GM18526 (cell line): ENCODE measurements around the gene FAM168B.

Source experiments
- POLR2A ChIP-seq: IDR thresholded peaks from 3 replicates; pipeline ENCODE4 v1.6.1; 2011; ENCODE audit not compliant: insufficient read length; ENCODE audit errors: extremely low read depth

Gene FAM168B, protein sequence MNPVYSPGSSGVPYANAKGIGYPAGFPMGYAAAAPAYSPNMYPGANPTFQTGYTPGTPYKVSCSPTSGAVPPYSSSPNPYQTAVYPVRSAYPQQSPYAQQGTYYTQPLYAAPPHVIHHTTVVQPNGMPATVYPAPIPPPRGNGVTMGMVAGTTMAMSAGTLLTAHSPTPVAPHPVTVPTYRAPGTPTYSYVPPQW

DNA sequence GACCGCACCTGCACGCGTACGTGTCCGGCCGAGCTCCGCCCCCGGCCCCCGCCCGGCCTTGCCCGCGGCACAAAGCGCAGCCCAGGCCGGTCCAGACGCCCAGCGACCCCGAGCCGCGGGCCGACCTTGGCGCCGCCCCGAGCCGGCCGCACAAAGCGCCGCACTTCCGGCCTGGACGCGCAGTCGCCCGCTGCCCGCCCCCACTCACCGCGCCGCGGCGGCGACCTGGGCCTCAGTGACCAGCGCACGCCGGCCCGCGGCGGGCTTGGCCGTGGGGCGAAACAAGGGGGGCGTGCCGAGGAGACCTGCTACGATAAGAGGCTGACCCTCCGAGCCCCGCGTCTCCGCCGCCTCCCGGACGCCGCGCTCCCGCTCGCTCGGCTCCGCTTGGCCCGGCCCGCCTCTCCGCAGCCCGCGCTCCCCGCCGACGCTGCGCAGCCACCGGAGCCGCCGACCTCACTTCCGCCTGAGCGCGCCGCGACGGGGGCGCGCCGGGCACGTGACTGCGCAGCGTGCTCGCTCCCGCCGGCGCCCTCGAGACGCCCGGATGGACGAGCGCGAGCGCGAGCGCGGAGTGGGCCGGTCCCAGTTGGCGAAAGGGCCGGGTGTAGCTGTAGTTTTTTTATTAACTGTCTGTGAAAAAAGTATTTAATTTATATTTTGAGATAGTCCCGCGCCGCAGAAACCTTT is at the start of gene FAM168B:
Gene FAM168B (minus strand): TSS at position 455 of the 690 bp plus-strand sequence. CDS start 10,814 bp downstream, outside the sequence.
- TF ChIP-seq POLR2A: peak; percentile 82

DNA sequence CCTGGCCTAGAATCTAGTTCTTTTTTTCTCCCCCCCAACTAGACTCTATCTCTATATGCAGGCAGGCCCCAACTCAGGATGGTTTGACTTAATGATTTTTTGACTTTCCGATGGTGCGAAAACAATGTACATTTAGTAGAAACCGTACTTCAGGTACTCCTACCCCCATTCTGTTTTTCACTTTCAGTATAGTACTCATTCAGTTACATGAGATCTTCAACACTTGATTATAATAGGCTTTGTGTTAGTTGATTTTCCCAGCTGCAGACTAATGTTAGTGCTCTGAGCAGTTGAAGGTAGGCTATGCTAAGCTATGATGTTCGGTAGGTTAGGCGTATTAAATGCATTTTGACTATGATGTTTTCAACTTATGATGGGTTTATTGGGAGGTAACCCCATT is 49.6 kb upstream of the FAM168B start:
- TF ChIP-seq POLR2A: no peak

DNA sequence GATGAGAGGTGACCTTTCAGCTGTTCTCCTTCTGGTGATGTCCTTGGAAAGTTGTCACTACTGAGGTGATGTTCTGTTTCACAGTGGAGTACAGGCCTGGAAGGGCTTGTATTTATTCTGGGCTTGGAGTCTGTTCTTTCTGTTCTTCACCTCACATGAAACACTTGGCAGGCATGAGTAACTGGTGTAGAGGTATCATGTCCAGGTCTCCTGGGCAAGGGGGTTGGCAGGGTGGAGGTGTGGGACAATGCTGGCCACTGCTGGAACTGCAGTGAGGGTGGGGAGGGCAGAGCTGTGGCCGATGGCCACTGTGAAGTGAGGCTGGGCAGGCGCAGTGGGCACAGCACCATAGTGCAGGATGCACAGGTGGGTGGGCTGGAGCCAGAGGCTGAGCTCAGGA is 47.3 kb upstream of the FAM168B start:
- TF ChIP-seq POLR2A: no peak

DNA sequence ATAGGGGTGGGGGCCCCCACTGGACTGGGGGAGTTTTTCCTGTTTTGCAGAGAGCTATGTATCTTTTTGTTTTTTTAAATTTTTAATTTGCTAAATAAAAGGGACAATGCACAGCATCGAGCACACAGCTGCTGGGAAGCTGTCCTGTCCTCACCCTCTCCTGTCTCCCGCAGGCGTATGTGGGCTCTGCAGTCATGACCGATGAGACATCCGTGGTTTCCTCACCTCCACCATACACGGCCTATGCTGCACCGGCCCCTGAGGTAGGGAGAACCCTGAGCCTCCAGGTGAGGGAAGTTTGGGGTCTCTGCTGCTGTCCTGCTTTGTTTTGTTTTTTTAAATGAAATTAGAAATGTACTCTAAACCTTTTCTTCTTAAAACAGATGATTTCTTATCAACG is 39.5 kb upstream of the FAM168B start:
- no peak for TF ChIP-seq POLR2A

DNA sequence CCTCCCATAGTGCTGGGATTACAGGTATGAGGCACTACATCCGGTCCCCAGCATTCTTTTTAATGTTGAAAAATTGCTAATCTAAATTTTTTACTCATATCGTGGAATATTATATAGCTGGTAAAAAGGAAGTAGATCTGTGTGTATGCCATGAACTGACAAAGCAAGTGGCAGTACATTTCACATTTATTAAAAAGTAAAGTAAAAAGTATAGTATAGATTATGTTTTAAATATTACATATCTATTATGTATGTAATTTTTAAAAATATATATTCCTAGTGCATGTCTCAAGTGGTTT is 37.0 kb upstream of the FAM168B start:
- TF ChIP-seq POLR2A: no peak

DNA sequence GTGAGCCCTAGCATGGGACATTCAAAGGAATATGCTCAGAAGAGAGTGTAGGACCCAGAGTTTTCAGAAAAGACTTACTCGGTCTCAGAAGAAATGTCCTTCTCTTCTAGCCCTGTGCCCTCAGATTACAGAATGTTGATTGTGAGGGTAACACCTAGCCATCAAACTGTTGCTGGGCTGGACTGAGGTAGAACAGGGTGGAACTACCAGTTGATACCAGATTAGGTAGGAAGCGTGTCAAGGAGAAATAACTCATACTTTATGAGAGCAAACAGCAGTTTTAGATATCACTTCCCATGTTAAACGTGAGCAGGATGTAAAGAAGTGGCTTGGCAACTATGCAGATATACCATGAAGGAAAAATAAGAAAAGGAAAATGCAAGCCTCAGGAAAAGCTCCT is 34.7 kb upstream of the FAM168B start:
- no peak for TF ChIP-seq POLR2A

DNA sequence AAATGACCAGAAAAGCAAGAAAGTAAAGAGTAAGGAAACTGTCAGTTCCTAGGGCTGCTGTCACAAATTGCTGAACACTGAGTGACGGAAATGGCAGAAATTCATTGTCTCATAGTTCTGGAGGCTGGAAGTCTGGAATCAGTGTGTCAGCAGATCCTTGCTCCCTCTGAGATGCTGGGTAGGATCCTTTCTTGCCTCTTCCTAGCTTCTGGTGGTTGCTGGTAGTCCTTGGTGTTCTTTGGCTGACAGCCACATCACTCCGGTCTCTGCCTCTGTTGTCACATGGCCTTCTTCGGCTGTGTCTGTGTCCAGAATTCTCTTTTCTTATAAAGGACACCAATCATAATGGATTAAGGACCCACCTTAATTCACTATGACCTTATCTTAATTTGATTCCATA is 33.8 kb upstream of the FAM168B start:
- no peak for TF ChIP-seq POLR2A

DNA sequence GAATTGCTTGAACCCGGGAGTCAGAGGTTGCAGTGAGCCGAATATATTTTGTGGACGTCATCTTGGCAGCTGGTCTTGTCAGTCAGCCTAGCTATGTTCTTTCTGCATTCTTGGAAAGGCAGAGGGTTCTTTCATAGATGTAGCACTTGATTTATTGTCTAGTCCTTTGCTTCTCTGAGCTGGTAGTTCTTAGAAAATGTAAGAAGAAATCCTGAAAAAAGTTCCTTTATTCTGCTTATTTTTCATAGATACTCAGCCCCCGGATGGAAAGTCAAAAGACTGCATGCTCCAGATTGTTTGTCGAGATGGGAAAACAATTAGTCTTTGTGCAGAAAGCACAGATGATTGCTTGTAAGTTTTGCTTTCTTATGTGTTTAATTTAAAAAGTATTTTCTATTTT is 33.2 kb upstream of the FAM168B start:
- TF ChIP-seq POLR2A: no peak

DNA sequence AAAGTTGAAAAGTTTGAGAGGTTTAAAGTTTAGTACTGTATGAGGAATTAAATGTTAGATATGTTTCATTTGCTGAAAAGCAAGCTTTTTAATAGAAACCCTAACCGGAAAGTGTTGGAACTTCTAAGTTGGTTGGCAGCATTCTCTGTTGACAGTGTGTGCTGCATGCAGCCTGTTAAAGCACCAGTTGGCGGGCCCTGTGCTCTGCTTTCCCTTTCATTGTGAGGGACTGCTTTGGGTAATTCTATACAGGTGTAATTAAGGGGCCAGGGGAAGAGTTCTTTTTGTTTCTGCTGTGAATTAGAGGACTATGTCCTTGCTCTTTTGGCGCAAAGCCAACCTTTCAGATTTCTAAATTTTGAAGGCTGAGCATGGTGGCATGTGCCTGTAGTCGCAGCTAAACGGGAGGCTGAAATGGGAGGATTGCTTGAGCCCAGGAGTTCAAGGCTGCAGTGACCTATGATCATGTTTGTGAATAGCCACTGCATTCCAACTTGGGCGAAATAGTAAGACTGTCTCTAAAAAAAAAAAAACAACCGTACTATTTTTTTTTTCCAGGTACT is 32.0 kb upstream of the FAM168B start:
- TF ChIP-seq POLR2A: no peak

DNA sequence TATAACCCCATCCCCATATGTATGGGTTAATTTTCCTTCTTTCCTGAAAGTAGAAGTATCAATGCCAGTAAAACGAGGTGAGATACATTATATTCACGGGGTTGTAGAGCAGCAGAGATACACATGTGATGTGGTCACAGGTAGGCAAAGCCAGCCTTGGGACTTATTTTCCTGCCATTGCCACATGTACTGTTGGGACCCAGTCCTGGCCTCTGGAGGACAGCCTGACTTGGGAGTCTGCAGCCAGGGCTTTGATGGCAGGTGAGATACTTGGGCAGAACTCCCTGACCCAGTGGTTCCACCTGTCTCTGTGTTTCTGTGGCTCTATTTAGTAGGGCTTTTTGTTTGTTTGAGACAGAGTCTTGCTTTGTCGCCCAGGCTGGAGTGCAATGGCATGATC is 29.9 kb upstream of the FAM168B start:
- no peak for TF ChIP-seq POLR2A

DNA sequence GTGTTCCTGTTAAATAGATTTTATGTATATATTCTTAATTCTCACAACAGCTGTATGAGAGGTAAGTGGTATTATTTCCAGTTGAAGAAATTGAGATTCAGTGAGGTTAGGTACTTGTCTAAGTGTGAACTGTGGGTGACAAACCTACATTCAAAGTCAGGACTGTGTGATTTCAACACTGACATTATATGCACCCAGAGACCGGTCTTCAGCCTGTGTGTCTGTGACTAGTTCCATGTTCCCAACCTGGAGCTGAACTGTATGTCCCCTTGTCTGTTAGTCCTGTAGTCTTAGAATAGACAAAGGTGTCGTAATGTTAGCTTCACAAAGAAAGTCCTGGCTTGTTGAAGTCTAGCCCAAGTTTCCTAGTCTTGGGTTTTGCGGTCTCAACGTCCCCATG is 29.2 kb upstream of the FAM168B start:
- TF ChIP-seq POLR2A: no peak

DNA sequence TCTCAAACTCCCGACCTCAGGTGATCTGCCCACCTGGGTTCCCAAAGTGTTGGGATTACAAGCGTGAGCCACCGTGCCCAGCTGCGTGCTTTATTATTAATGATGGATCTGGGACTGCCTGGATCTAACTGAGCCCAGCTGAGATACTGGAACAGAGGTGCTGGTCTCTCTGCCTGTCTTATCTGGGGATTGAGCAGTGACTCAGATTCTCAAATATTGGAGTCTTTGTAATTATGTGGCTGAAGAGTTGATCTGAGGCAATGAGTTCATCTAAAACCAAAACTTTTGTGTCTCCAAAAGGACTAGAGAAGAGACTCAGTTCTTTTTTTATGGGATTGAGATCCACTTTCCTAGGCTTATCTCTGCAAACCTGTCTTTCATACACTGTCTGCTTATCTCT is 28.2 kb upstream of the FAM168B start:
- no peak for TF ChIP-seq POLR2A

DNA sequence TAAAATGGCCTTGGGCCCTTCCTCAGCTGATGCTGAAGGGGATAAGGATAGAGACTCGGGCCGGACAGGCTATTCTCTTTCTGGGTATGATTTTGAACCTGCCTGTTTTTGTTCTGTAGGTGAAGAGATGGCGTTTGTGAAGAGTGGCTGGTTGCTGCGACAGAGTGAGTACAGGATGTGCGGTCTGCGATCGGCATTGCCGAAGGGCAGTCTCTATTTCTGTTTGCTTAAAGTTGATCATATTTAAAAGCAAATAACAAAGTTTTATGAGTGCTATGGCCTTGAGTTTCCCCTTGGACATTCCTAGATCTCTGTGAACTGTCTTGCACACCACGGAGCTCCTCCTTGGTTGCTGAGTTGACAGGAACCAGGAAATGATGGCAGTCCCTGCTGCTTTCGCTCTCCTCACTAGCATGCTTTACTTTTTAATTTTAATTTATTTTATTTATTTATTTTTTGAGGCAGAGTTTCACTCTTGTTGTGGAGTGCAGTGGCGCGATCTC is 27.6 kb upstream of the FAM168B start:
- TF ChIP-seq POLR2A: no peak

DNA sequence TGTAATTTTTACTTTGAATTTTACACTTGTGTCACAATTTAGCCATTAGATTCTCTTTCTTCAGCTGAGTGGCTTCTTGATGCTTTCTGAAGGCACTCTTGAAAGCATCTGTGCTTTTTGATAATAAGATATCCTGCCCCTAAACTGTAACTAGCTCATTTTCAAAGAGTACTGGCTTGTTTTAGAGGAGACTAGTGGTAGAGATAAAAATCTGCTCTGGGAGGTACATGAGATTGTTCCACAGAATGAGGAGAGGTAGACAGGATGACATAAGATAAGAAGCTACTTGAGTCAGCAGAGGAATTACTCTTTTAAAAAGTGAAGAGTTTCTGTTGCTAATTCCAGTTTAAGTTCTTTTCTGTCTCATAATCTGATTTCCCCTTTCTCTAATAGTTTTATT is 22.5 kb upstream of the FAM168B start:
- no peak for TF ChIP-seq POLR2A

DNA sequence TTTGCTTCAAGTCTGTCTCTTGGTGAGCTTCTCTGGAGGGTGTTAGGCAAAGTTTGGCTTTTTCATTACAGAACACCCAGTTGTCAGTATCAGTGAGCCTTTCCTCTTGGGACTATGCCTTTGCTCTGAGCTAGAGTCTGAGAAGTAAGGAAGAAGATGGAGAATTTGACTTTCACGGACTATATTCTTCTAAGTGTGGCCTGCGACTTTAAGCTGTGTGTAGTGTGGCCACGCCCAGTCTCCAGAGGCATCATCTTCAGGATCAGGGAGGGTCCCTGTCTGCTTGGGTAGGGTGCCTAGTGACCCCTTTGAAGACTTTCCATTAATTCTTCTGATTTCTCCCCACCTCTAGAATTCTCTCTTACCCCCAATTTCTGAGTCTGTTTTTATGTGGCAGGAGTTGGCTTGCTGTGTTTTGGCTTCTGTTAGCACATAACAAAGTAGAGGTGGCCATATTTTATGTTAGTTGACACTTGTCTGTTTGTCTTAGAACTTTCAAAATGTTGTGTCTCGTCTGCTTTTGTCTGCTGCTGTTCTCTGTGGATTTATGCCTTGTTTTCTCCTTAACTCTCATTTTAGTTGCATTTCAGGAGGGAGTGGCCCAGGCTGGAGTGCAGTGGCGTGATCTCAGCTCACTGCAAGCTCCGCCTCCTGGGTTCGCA is 20.4 kb upstream of the FAM168B start:
- no peak for TF ChIP-seq POLR2A

DNA sequence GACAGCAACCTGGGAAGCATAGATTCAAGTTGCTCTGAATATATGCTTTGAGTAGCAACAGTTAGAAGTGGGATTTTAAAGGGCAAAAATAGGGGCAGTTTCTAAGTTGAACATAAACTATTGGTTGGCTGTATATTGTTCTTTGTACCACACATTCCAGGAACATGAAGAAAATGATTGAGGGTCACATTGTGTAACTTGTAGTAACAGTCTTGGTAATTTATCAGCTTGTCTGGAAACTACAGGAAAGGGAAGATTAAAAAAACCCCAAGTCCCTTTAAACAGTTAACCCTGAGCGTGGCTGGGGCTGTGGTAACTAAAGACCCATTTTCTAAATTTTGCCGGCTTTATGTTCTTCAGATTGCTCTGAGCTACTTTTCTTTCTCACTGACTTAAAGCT is 19.3 kb upstream of the FAM168B start:
- TF ChIP-seq POLR2A: no peak
